ENCODE measurements around the gene SMAD3.

- TF ChIP-seq CTCF (IDR thresholded peaks at IDR 0.05; ENCODE audit: borderline replicate concordance, extremely low read depth, low read length, poor library complexity, severe bottlenecking): no peak
- TF ChIP-seq EZH2 (IDR thresholded peaks at IDR 0.05; ENCODE audit: borderline replicate concordance, low read depth, low read length, severe bottlenecking): no peak
These were observed 67.6 kb downstream of the SMAD3 start for GRCh38 chr15:67133026-67133425.
